Measurements from ENCODE around the gene RPS25.

The RPS25 gene

GRCh38 chr11:119018074-119018938, at the start of gene RPS25, which contains the start of gene TRAPPC4:
Gene RPS25, minus strand, starts transcription at chr11:119018343. Its CDS starts 59 bp downstream, at chr11:119018284.
Gene TRAPPC4, plus strand, starts transcription at chr11:119018766. Its CDS starts 30 bp downstream, at chr11:119018796.
- Histone ChIP-seq H2AFZ (peak within 1 kb of the TSS; percentile 94), H3K4me2 (ENCODE audit: low read length) (peak within 1 kb of the TSS; percentile 75), H3K36me3 (ENCODE audit: control insufficient read depth, insufficient read depth, low read length) (no peaks in the 10 kb centered on the region), H3K4me1 (peaks cover 3% of the 10 kb centered on the region), H3K27me3 (ENCODE audit: control insufficient read depth, insufficient read depth, low read length) (no peaks in the 10 kb centered on the region), H3K4me3 (ENCODE audit: low read depth, low read length) (peak within 1 kb of the TSS; percentile 90), H3K9ac (peak within 1 kb of the TSS; percentile 76), H3K79me2 (peaks cover 3% of the 10 kb centered on the region), H3K27ac (peak within 1 kb of the TSS; percentile 90), H3K9me3 (ENCODE audit: control insufficient read depth, low read length) (no peaks in the 10 kb centered on the region)
- TF ChIP-seq CTCF (IDR thresholded peaks at IDR 0.05) = no peak

DNA sequence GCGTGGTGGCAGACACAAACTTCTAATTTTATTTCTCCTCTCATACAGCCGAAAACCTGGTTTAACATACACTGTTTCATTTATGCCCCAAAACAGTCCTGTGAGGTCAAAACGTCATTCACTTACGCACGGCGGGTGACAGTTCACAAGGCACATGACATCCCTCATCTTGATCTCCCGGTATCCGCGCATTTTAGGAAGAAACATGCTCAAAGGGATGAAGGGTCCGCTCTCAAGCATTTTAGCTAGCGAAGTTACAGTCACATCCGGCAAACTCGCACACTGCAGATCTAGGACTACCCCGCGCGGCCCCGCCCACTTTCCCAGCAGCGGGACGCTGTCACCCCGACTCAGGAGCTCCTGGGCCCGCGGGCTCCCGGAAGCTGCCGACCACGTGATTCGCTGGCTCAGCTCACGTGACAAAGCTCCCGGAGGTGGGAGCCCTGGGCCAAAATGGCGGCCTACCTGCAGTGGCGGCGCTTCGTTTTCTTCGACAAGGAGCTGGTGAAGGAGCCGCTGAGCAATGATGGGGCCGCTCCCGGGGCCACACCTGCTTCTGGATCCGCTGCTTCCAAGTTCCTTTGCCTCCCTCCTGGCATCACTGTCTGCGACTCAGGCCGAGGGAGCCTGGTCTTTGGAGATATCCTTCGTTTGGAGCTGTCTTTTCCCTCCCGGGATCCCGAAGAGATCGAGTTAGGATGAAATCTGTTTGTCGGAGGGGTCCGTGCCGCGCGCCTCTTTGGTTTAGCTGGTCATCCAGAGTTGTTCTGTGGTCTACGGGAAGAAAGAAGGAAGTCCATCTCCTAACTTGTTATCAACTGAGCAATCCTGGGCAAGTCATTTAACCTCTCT, 49.5 kb upstream of the RPS25 start, which contains the start of gene VPS11:
Gene VPS11 (plus strand): TSS at position 448 of the 852 bp plus-strand sequence. CDS start 6 bp downstream, at position 454.
- H3K27ac ChIP-seq = peak within 1 kb of the TSS; percentile 87
- H3K27me3 ChIP-seq (ENCODE audit: control insufficient read depth, insufficient read depth, low read length) = no peaks in the 10 kb centered on the region
- H3K79me2 ChIP-seq = peaks cover 4% of the 10 kb centered on the region
- H3K9ac ChIP-seq = peak within 1 kb of the TSS; percentile 80
- H3K9me3 ChIP-seq (ENCODE audit: control insufficient read depth, low read length) = no peaks in the 10 kb centered on the region
- H3K4me3 ChIP-seq (ENCODE audit: low read depth, low read length) = peak within 1 kb of the TSS; percentile 92
- peak within 1 kb of the TSS; percentile 96 for H2AFZ ChIP-seq
- H3K4me1 ChIP-seq = no peaks in the 10 kb centered on the region
- peak within 1 kb of the TSS; percentile 74 for H3K4me2 ChIP-seq (ENCODE audit: low read length)
- H3K36me3 ChIP-seq (ENCODE audit: control insufficient read depth, insufficient read depth, low read length) = no peaks in the 10 kb centered on the region
- no peak for TF ChIP-seq CTCF (IDR thresholded peaks at IDR 0.05)

DNA sequence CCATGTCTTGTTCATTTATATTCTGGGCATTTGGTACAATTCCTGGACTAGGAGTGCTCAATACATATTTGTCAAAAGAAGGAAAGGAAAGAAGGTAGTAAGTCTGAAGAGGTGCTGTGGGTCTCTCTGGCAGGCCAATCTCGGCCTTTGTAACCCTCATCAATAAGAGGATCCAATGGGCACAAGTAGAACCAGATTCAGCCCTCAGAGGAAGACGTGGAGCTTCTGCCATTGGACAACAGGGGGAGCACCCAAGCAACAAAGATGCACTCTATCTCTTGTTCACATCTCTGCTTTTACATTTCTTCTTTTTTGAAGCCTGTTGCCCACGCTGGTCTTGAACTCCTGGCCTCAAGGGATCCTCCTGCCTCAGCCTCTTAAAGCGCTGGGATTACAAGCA, 47.2 kb upstream of the RPS25 start:
- Histone ChIP-seq H3K27me3 (ENCODE audit: control insufficient read depth, insufficient read depth, low read length) (no peaks in the 10 kb centered on the region), H3K9me3 (ENCODE audit: control insufficient read depth, low read length) (no peaks in the 10 kb centered on the region), H3K9ac (no peak overlapping the region), H3K79me2 (peaks cover 4% of the 10 kb centered on the region), H3K36me3 (ENCODE audit: control insufficient read depth, insufficient read depth, low read length) (no peaks in the 10 kb centered on the region), H3K4me2 (ENCODE audit: low read length) (no peak overlapping the region), H3K27ac (no peak overlapping the region), H3K4me3 (ENCODE audit: low read depth, low read length) (no peak overlapping the region), H2AFZ (no peak overlapping the region), H3K4me1 (no peaks in the 10 kb centered on the region)
- no peak for TF ChIP-seq CTCF (IDR thresholded peaks at IDR 0.05)

DNA sequence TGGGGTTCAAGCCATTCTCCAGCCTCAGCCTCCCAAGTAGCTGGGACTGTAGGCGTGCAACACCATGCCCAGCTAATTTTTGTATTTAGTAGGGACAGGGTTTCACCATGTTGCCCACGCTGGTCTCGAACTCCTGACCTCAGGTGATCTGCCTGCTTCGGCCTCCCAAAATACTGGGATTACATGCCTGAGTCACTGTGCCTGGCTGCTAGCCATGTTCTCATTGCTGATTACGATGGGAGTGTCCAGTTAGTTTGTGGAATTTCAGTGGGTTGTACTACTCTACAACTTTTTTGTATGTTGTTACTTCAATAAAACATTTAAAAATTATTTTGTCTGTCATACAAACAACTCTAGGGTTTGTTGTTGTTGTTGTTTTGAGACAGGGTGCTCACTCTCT, 44.6 kb upstream of the RPS25 start:
- Histone ChIP-seq H3K79me2 (peaks cover under 1% of the 10 kb centered on the region), H3K36me3 (ENCODE audit: control insufficient read depth, insufficient read depth, low read length) (no peaks in the 10 kb centered on the region), H3K4me1 (no peaks in the 10 kb centered on the region), H2AFZ (no peak overlapping the region), H3K9ac (no peak overlapping the region), H3K27ac (no peak overlapping the region), H3K4me2 (ENCODE audit: low read length) (no peak overlapping the region), H3K9me3 (ENCODE audit: control insufficient read depth, low read length) (no peaks in the 10 kb centered on the region), H3K4me3 (ENCODE audit: low read depth, low read length) (no peak overlapping the region), H3K27me3 (ENCODE audit: control insufficient read depth, insufficient read depth, low read length) (no peaks in the 10 kb centered on the region)
- no peak for TF ChIP-seq CTCF (IDR thresholded peaks at IDR 0.05)

Data from parathyroid adenoma (tissue), 2 donors.